HepG2 (cell line): ENCODE data around the gene SDR42E2. TPM values are rescaled to one million over a fixed set of nuclear protein-coding genes. Genes with fewer than 3 reads are reported as not detected.
A peak's percentile ranks its signal among the peaks of the same experiment; 100 is the strongest.

ENCODE experiments used
- BORCS8-MEF2B ChIP-seq: sonication (generic); formaldehyde crosslinking; IDR thresholded peaks from 2 replicates; pipeline ENCODE4 v1.8.0; 2022; ENCODE audit warnings: mild to moderate bottlenecking, missing genetic modification reagents
- CBFB ChIP-seq: sonication (generic); formaldehyde crosslinking; IDR thresholded peaks from 2 replicates; pipeline ENCODE4 v1.4.0; 2020; ENCODE audit warnings: missing genetic modification reagents
- CREM ChIP-seq, 2 experiments: sonication (generic) in 1 of 2; formaldehyde crosslinking in 1 of 2; IDR thresholded peaks; 2 replicates each; pipeline versions ENCODE4 v1.4.0 to v1.6.1; 2016 to 2020; ENCODE audit warnings: antibody characterized with exemption in 1 of 2, mild to moderate bottlenecking in 1 of 2, missing genetic modification reagents in 1 of 2
- DPF2 ChIP-seq: sonication (generic); formaldehyde crosslinking; IDR thresholded peaks from 2 replicates; pipeline ENCODE4 v1.4.0; 2020; ENCODE audit warnings: mild to moderate bottlenecking, low read depth, missing genetic modification reagents, borderline replicate concordance
- FOXJ3 ChIP-seq: sonication (generic); formaldehyde crosslinking; IDR thresholded peaks from 2 replicates; pipeline ENCODE4 v1.4.0; 2020; ENCODE audit warnings: missing genetic modification reagents, mild to moderate bottlenecking, borderline replicate concordance
- MATR3 ChIP-seq: sonication (generic); formaldehyde crosslinking; IDR thresholded peaks from 2 replicates; pipeline ENCODE4 v1.4.0; 2020; ENCODE audit warnings: missing genetic modification reagents
- MTF1 ChIP-seq: sonication (generic); formaldehyde crosslinking; IDR thresholded peaks from 2 replicates; pipeline ENCODE4 v1.5.0; 2020; ENCODE audit warnings: missing genetic modification reagents
- MXI1 ChIP-seq: IDR thresholded peaks from 3 replicates; pipeline ENCODE4 v1.6.1; 2012; ENCODE audit warnings: low read depth, low read length, inconsistent platforms, borderline replicate concordance
- NFRKB ChIP-seq: fragments of 450-650 bp; IDR thresholded peaks from 2 replicates; pipeline ENCODE4 v1.6.1; 2017
- NR2F1 ChIP-seq, 2 experiments: fragments of 450-650 bp in 1 of 2; formaldehyde crosslinking in 1 of 2; IDR thresholded peaks; 2 replicates each; pipeline versions ENCODE4 v1.5.0 to v1.6.1; 2016 to 2020; ENCODE audit warnings: mild to moderate bottlenecking in 1 of 2, missing compliant biosample characterization in 1 of 2, missing genetic modification reagents in 1 of 2, moderate library complexity in 1 of 2
- SATB2 ChIP-seq: sonication (generic); formaldehyde crosslinking; IDR thresholded peaks from 2 replicates; pipeline ENCODE4 v1.5.0; 2020; ENCODE audit warnings: missing genetic modification reagents
- SOX13 ChIP-seq, 3 experiments: fragments of 450-650 bp in 1 of 3; sonication (generic) in 1 of 3; formaldehyde crosslinking in 1 of 3; IDR thresholded peaks in 2 of 3; conservative IDR thresholded peaks in 1 of 3; 2 replicates each; pipeline versions ENCODE4 v1.5.0 to v1.6.1; 2016 to 2020; ENCODE audit warnings: antibody characterized with exemption in 1 of 3, mild to moderate bottlenecking in 1 of 3, missing compliant biosample characterization in 1 of 3, missing genetic modification reagents in 1 of 3, moderate library complexity in 1 of 3
- ZC3H4 ChIP-seq: sonication (generic); formaldehyde crosslinking; IDR thresholded peaks from 2 replicates; pipeline ENCODE4 v1.4.0; 2020; ENCODE audit warnings: missing genetic modification reagents, borderline replicate concordance
- ZFYVE20 ChIP-seq: sonication (generic); formaldehyde crosslinking; IDR thresholded peaks from 2 replicates; pipeline ENCODE4 v1.8.0; 2023; ENCODE audit warnings: low read depth, mild to moderate bottlenecking, moderate library complexity, missing genetic modification reagents, borderline replicate concordance
- ZNF564 ChIP-seq: sonication (generic); formaldehyde crosslinking; IDR thresholded peaks from 2 replicates; pipeline ENCODE4 v1.8.1; 2023; ENCODE audit warnings: mild to moderate bottlenecking, missing genetic modification reagents
- ZNF577 ChIP-seq: sonication (generic); formaldehyde crosslinking; IDR thresholded peaks from 2 replicates; pipeline ENCODE4 v1.4.0; 2020; ENCODE audit warnings: mild to moderate bottlenecking, low read depth, missing genetic modification reagents, borderline replicate concordance
- ZNF841 ChIP-seq: sonication (generic); formaldehyde crosslinking; IDR thresholded peaks from 2 replicates; pipeline ENCODE4 v1.8.1; 2023; ENCODE audit warnings: missing genetic modification reagents, borderline replicate concordance
- ZNF879 ChIP-seq: sonication (generic); formaldehyde crosslinking; IDR thresholded peaks from 2 replicates; pipeline ENCODE4 v1.8.1; 2023; ENCODE audit warnings: missing genetic modification reagents
- polyA plus RNA-seq, 8 experiments: library from polyadenylated mRNA; depleted of rRNA in 3 of 8; stranded (reverse) in 7 of 8; unstranded in 1 of 8; fragments of >200 nt; fragmentation: Illumina TruSeq in 4 of 8; extraction: Trizol in 4 of 8; gene quantifications; 2 replicates each; pipeline versions ENCODE4 v1.2.1 to v1.2.3, GENCODE V29; 2011 to 2016; ENCODE audit warnings: low read depth in 4 of 8, missing spikeins in 1 of 8, mixed read lengths in 1 of 8; ENCODE audit not compliant: insufficient read depth in 1 of 8
- total RNA-seq, 5 experiments: library from RNA; depleted of rRNA; stranded (reverse); fragments of >200 nt; fragmentation: Illumina TruSeq; extraction: Trizol; gene quantifications; 2 replicates each; pipeline ENCODE4 v1.2.3, GENCODE V29; 2016; ENCODE audit warnings: low read depth in 1 of 5
- TF ChIP-seq, protein P1 (sequence below): sonication (generic); formaldehyde crosslinking; IDR thresholded peaks from 2 replicates; pipeline ENCODE4 v1.5.0; 2020; ENCODE audit warnings: missing genetic modification reagents
- TF ChIP-seq, protein P2 (sequence below): sonication (generic); formaldehyde crosslinking; IDR thresholded peaks from 2 replicates; pipeline ENCODE4 v1.4.0; 2020; ENCODE audit warnings: missing genetic modification reagents, borderline replicate concordance
- TF ChIP-seq, protein P3 (sequence below): sonication (generic); formaldehyde crosslinking; IDR thresholded peaks from 2 replicates; pipeline ENCODE4 v1.4.0; 2020; ENCODE audit warnings: low read depth, mild to moderate bottlenecking, missing genetic modification reagents
- TF ChIP-seq, protein P4 (sequence below): sonication (generic); formaldehyde crosslinking; IDR thresholded peaks from 2 replicates; pipeline ENCODE4 v1.4.0; 2020; ENCODE audit warnings: missing genetic modification reagents

The SDR42E2 gene
- total and polyA plus RNA-seq, 2 of the 13 experiments (the other 11 are each of a cell fraction or from before 2014, with no cell fraction given) = 0.05 to 0.11 TPM

- TF ChIP-seq CBFB = peak; percentile 89; the same call in 1 of the 2 replicates
- TF ChIP-seq NR2F1 (CRISPR knock-in tag; IDR thresholded peaks at IDR 0.05) = peak in 1 of 2 experiments; percentile 40; a peak in 3 of 4 replicates
- TF ChIP-seq ZC3H4 (CRISPR knock-in tag) = no peak; the same call in 1 of the 2 replicates
- TF ChIP-seq ZNF564 (CRISPR knock-in tag) = peak; percentile 79; the same call in 1 of the 2 replicates
- no peak for TF ChIP-seq NFRKB
- TF ChIP-seq MATR3 (CRISPR knock-in tag) = no peak
- TF ChIP-seq, protein P1, sequence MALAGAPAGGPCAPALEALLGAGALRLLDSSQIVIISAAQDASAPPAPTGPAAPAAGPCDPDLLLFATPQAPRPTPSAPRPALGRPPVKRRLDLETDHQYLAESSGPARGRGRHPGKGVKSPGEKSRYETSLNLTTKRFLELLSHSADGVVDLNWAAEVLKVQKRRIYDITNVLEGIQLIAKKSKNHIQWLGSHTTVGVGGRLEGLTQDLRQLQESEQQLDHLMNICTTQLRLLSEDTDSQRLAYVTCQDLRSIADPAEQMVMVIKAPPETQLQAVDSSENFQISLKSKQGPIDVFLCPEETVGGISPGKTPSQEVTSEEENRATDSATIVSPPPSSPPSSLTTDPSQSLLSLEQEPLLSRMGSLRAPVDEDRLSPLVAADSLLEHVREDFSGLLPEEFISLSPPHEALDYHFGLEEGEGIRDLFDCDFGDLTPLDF (CRISPR knock-in tag) = no peak; the same call in 1 of the 2 replicates
- TF ChIP-seq ZFYVE20 (CRISPR knock-in tag) = no peak
- peak; percentile 87 for TF ChIP-seq BORCS8-MEF2B (CRISPR knock-in tag)
- no peak for TF ChIP-seq MTF1
- no peak for TF ChIP-seq DPF2 (CRISPR knock-in tag)
- TF ChIP-seq, protein P2, sequence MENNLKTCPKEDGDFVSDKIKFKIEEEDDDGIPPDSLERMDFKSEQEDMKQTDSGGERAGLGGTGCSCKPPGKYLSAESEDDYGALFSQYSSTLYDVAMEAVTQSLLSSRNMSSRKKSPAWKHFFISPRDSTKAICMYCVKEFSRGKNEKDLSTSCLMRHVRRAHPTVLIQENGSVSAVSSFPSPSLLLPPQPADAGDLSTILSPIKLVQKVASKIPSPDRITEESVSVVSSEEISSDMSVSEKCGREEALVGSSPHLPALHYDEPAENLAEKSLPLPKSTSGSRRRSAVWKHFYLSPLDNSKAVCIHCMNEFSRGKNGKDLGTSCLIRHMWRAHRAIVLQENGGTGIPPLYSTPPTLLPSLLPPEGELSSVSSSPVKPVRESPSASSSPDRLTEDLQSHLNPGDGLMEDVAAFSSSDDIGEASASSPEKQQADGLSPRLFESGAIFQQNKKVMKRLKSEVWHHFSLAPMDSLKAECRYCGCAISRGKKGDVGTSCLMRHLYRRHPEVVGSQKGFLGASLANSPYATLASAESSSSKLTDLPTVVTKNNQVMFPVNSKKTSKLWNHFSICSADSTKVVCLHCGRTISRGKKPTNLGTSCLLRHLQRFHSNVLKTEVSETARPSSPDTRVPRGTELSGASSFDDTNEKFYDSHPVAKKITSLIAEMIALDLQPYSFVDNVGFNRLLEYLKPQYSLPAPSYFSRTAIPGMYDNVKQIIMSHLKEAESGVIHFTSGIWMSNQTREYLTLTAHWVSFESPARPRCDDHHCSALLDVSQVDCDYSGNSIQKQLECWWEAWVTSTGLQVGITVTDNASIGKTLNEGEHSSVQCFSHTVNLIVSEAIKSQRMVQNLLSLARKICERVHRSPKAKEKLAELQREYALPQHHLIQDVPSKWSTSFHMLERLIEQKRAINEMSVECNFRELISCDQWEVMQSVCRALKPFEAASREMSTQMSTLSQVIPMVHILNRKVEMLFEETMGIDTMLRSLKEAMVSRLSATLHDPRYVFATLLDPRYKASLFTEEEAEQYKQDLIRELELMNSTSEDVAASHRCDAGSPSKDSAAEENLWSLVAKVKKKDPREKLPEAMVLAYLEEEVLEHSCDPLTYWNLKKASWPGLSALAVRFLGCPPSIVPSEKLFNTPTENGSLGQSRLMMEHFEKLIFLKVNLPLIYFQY (CRISPR knock-in tag) = peak; percentile 88
- no peak for TF ChIP-seq FOXJ3 (CRISPR knock-in tag)
- TF ChIP-seq SATB2 (CRISPR knock-in tag) = no peak
- TF ChIP-seq, protein P3, sequence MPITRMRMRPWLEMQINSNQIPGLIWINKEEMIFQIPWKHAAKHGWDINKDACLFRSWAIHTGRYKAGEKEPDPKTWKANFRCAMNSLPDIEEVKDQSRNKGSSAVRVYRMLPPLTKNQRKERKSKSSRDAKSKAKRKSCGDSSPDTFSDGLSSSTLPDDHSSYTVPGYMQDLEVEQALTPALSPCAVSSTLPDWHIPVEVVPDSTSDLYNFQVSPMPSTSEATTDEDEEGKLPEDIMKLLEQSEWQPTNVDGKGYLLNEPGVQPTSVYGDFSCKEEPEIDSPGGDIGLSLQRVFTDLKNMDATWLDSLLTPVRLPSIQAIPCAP = no peak
- TF ChIP-seq, protein P4, sequence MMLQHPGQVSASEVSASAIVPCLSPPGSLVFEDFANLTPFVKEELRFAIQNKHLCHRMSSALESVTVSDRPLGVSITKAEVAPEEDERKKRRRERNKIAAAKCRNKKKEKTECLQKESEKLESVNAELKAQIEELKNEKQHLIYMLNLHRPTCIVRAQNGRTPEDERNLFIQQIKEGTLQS (CRISPR knock-in tag) = peak; percentile 52; the same call in 1 of the 2 replicates
- peak; percentile 64; the same call in 1 of the 2 replicates for TF ChIP-seq CREM (IDR thresholded peaks at IDR 0.05)
- TF ChIP-seq CREM (CRISPR knock-in tag; IDR thresholded peaks at IDR 0.05) = no peak
- TF ChIP-seq ZNF879 = no peak
- TF ChIP-seq ZNF577 = no peak
- no peak for TF ChIP-seq ZNF841 (CRISPR knock-in tag)
- peak; percentile 71; the same call in 1 of the 3 replicates for TF ChIP-seq MXI1
- TF ChIP-seq SOX13 (IDR thresholded peaks at IDR 0.05) = peak; percentile 81
- peak in 1 of 2 experiments; percentile 48; a peak in 1 of 4 replicates for TF ChIP-seq SOX13 (CRISPR knock-in tag; conservative IDR thresholded peaks at IDR 0.05 in 1 of 2, IDR thresholded peaks at IDR 0.05 in 1 of 2)
Measured at GRCh38 chr16:22195695-22196558, 33.6 kb downstream of the SDR42E2 start (continued).
